SKM-1 (cell line): ENCODE results near the gene BRI3BP.
"Not testable (repeated sequence)": the region's sequence is repeated elsewhere in the genome, so short reads cannot be mapped to it uniquely, and the experiment has no call there.

ENCODE experiments used
- DNase-seq: peaks from one replicate; lab custom pipeline; 2025; ENCODE audit not compliant: unreplicated experiment; lab: John Stamatoyannopoulos, UW

The BRI3BP gene

DNA sequence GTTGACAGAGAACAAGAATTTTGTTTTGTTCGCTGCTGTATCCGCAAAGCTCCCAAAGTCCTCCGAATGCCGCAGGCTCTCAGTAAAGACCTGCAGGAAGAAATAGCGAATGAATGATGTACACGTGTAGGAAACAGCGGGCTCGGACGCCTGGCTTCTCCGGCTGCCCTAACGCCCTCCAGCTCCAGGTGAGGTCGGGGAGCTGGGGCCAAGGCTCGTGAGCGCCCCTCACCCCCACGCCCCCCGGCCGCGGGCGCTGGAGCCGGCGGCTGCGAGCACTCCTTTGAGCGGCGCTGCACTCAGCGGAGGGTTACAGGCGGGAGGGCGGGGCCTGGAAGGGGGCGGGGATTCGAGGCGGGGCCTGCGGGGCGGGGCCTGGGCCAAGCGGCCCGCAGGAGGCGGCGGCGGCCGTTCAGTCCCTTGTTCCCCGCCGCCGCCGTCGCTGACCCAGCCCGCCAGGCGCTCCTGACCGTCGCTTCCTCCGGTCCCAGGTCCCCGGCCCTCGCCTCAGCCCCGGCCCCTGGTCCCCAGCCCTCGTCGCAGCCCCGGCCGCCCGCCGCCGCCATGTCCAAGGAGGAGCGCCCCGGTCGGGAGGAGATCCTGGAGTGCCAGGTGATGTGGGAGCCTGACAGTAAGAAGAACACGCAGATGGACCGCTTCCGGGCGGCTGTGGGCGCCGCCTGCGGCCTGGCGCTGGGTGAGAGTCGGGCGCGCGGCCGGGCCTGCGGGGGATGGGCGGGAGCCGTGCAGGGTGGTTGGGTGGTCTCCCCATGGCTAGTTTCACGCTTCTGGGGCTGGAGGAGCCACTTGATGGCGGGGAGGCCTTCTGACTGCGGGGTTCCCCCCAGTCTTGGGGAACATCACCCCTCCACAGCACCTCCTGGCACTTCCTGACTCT, 71.8 kb downstream of the BRI3BP start, which contains the start of gene AACS:
TSS of gene AACS (plus strand) at position 415 of the 898 bp plus-strand sequence. CDS start at position 565, 150 bp downstream.
- DNase-seq: no peak

GRCh38 chr12:125065919-125066570, 72.6 kb downstream of the BRI3BP start:
- no peak for DNase-seq

DNA sequence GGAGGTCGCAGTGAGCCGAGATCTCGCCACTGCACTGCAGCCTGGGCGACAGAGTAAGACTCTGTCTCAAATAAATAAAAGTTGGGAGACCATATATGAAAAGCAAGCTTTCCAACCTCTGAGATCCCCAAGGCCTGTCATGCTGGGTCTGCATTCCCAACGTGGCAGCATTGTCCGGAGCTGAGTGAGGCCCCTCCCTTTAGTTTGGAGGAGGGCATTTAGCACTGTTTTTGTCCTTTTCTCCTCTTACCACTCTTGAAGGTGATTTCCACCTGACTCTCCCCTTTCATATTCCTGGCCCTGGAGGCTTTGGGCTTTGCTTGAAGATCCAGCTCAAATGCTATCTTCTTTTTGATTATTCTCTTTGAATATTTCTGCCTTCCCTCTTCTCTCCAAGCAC, 74.9 kb downstream of the BRI3BP start:
- no peak for DNase-seq

DNA sequence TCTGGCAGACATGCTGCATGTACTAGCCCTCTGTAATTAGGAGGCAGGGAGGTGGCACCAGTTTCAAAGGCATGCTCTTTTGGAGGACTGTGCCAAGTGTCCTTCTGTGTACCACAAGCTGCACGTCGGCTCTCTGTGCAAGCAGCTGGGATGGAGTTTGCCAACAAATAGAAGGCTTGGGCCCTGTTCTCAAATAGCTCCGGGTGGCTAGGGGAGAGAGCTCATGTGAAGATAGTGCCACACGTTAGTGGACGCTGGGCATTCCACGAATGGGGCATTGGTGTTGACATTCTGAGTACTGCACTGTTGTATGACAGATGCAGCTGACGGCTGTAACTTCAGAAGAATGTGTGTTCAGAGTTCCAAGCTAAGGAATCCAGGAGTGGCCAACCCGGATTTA, 76.2 kb downstream of the BRI3BP start:
- no peak for DNase-seq

- DNase-seq: no peak
Observed at GRCh38 chr12:125070112-125070511, 76.7 kb downstream of the BRI3BP start.

GRCh38 chr12:125070661-125071390, 77.4 kb downstream of the BRI3BP start:
- DNase-seq: no peak

GRCh38 chr12:125071456-125071855, 78.0 kb downstream of the BRI3BP start:
- no peak for DNase-seq

GRCh38 chr12:125072496-125072895, 79.1 kb downstream of the BRI3BP start:
- no peak for DNase-seq

DNA sequence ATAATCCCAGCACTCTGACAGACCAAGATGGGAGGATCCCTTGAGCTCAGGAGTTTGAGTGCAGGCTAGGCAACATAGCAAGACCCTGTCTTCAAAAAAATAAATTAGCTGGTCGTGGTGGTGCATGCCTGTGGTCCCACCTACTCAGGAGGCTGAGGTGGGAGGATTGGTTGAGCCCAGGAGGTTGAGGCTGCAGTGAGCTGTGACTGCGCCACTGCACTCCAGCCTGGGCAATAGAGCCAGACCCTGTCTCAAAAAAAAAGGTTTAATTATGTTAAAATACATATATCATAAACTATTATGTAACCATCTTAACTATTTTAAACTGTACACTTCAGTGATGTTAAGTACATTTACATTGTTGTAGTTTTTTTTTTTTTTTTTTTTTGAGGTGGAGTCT, 80.8 kb downstream of the BRI3BP start:
- not testable (repeated sequence) for DNase-seq

GRCh38 chr12:125076103-125076502, 82.7 kb downstream of the BRI3BP start:
- no peak for DNase-seq

DNA sequence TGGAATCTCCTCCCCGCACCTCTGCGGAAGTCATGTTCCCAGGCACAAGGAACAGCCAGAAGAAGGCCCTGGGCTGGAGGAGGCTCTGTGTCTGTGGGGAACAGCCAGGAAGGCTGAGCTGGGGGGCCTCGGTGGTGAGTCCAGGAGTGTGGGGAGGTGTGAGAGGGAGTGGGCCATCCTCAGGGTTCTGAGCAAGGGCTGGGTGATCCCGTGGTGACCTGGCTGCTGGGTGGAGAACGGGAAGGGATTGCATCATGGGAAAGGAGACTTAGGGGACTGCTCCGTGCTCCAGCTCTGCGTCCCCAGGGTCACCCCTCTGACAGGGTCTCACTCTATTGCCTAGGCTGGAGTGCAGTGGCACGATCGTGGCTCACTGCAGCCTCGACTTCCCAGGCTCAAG, 85.6 kb downstream of the BRI3BP start:
- DNase-seq: no peak

DNA sequence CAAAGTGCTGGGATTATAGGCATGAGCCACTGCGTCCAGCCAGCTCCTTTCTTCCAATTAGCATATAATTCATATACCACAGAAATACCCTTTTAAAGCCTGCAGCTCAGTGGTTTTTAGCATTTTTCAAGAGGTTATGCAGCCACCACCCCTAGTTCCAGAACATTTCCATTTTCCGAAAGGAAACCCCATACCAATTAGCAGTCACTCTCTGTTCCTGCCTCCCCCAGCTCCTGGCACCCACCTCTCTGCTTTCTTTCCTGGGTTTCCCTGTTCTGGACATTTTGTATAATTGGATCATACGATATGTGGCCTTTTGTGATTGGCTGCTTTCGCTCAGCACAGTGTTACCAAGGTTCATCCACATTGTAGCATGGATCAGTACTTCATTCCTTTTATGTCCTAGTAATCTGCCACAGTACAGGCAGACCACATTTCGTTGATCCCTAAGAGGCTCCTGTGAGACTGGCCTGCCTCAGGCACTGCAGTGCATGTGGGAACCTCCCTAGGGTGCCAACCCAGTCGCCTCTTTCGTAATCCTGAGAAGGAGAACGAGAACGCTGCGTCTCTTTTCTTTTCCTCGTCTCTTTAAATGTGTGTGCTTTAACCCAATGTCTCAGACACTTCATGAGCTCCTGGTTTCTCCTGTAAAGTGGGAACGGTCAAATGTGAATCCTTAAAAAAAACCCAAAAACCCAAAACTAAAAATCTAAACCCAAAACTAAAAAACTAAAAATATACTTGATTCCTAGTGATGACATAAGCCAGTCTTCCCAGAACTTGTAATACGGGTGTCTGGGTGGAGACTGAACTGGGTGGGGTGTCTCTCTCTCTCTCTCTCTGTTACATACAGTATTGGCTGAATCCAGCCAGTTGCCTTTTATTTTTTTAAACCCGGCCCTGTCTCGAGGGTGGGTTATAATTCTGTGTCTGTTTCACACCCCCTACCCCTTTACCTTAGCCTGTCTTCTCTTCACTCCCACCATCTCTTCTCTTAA, 86.5 kb downstream of the BRI3BP start:
- DNase-seq: no peak
